ENCODE results near the gene PROCR. TPM values are rescaled to one million over a fixed set of nuclear protein-coding genes. Genes with fewer than 3 reads are reported as not detected.

Gene PROCR
- polyA plus RNA-seq, 1 donor from 2014 or later = 0.30 TPM

DNA sequence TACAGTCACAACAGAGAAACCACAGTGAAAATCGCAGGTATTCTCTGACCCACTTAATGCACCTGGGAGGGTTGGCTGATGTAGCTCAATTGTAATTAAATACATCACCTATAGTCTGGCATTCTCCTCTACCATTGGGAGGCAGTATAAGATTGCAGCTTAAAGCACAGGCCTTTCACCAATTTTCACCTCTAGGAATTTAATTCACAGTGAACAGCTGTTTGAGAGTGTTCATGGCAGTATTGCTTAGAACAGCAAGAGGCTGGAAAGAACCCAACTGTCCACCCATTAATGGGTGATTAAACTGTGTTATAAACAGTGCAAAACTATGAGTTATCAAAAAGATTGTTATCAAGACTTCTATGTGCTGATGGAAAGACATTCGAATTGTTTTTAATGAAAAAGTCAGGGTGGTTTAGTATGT lies 26.7 kb upstream of the PROCR start:
- H3F3A ChIP-seq (ENCODE audit: insufficient read depth, low read length, poor library complexity, severe bottlenecking) = no peaks in the 10 kb centered on the region
- no peaks in the 10 kb centered on the region for H3K9me2 ChIP-seq (ENCODE audit: insufficient read depth, low read length)
- no peak overlapping the region for H3K27ac ChIP-seq (ENCODE audit: low read length)
- peak; percentile 81 for TF ChIP-seq SMC3 (conservative IDR thresholded peaks at IDR 0.05; ENCODE audit: poor library complexity)
- no peak for TF ChIP-seq MXI1 (conservative IDR thresholded peaks at IDR 0.05; ENCODE audit: poor library complexity, severe bottlenecking)
- no peak for TF ChIP-seq EZH2 (IDR thresholded peaks at IDR 0.05; ENCODE audit: borderline replicate concordance, insufficient read depth, low read length, poor library complexity, severe bottlenecking)
- TF ChIP-seq EP300 (conservative IDR thresholded peaks at IDR 0.05; ENCODE audit: poor library complexity, severe bottlenecking) = no peak
- no peak for TF ChIP-seq REST (IDR thresholded peaks at IDR 0.05; ENCODE audit: borderline replicate concordance)
- TF ChIP-seq, protein P1, sequence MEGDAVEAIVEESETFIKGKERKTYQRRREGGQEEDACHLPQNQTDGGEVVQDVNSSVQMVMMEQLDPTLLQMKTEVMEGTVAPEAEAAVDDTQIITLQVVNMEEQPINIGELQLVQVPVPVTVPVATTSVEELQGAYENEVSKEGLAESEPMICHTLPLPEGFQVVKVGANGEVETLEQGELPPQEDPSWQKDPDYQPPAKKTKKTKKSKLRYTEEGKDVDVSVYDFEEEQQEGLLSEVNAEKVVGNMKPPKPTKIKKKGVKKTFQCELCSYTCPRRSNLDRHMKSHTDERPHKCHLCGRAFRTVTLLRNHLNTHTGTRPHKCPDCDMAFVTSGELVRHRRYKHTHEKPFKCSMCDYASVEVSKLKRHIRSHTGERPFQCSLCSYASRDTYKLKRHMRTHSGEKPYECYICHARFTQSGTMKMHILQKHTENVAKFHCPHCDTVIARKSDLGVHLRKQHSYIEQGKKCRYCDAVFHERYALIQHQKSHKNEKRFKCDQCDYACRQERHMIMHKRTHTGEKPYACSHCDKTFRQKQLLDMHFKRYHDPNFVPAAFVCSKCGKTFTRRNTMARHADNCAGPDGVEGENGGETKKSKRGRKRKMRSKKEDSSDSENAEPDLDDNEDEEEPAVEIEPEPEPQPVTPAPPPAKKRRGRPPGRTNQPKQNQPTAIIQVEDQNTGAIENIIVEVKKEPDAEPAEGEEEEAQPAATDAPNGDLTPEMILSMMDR (IDR thresholded peaks at IDR 0.05; ENCODE audit: poor library complexity, severe bottlenecking) = peak; percentile 86
- TF ChIP-seq TAF1 (IDR thresholded peaks at IDR 0.05; ENCODE audit: low read depth) = no peak
- peak; percentile 86 for TF ChIP-seq RAD21 (conservative IDR thresholded peaks at IDR 0.05)
- TF ChIP-seq POLR2AphosphoS5 (IDR thresholded peaks at IDR 0.05) = no peak
- H2AFZ ChIP-seq (ENCODE audit: low read depth, low read length) = no peak overlapping the region
- no peaks in the 10 kb centered on the region for H4K20me1 ChIP-seq (ENCODE audit: insufficient read depth)
- no peaks in the 10 kb centered on the region for H3K79me2 ChIP-seq (replicated peaks; ENCODE audit: insufficient read depth, low read length)
- H3K9me3 ChIP-seq (ENCODE audit: low read length) = no peaks in the 10 kb centered on the region
- H3K4me3 ChIP-seq (ENCODE audit: low read length) = no peak overlapping the region
- no peaks in the 10 kb centered on the region for H3K36me3 ChIP-seq (ENCODE audit: insufficient read depth, low read length)
- no peak overlapping the region for H3K9ac ChIP-seq (ENCODE audit: low read length)
- H3K4me2 ChIP-seq (ENCODE audit: low read length) = no peak overlapping the region
- no peaks in the 10 kb centered on the region for H3K27me3 ChIP-seq (ENCODE audit: insufficient read depth, low read depth, low read length)

DNA sequence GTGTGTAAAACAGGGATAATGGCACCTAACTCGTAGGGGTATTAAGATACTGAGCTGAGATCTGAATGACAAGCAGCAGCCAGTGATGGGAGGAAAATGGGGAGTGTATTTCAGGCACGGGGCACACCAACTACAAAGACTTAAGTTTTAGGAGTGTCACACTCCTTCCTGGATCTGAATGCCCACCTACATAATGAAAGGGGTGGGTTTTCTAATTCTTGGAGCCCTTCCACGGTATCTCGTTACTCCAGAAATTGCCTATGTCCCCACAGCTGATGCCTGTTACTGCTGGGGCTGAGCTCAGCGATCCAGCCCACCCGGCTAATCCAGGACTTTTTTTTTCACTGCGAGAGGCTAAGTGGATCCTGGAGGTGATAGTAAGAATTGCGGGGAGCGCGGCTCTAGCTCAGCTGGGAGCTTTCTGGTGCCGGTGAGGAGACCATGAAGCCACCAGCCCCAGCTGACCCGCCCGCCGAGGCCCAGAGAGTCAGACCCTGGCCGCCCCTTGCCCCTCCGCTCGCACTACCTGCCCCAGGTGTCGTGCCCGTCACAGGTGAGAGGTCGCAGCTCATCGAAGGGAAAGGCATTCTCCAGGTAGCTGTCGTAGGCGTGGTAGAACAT lies 25.5 kb upstream of the PROCR start:
- Histone ChIP-seq H3K9ac (ENCODE audit: low read length) (peak overlapping the region; percentile 66), H3K79me2 (replicated peaks; ENCODE audit: insufficient read depth, low read length) (no peaks in the 10 kb centered on the region), H4K20me1 (ENCODE audit: insufficient read depth) (no peaks in the 10 kb centered on the region), H3K4me3 (ENCODE audit: low read length) (peak overlapping the region; percentile 90), H3F3A (ENCODE audit: insufficient read depth, low read length, poor library complexity, severe bottlenecking) (no peaks in the 10 kb centered on the region), H2AFZ (ENCODE audit: low read depth, low read length) (peak overlapping the region; percentile 74), H3K4me2 (ENCODE audit: low read length) (peak overlapping the region; percentile 65), H3K27me3 (ENCODE audit: insufficient read depth, low read depth, low read length) (no peaks in the 10 kb centered on the region), H3K9me2 (ENCODE audit: insufficient read depth, low read length) (no peaks in the 10 kb centered on the region), H3K27ac (ENCODE audit: low read length) (peak overlapping the region; percentile 58), H3K9me3 (ENCODE audit: low read length) (no peaks in the 10 kb centered on the region), H3K36me3 (ENCODE audit: insufficient read depth, low read length) (no peaks in the 10 kb centered on the region)
- TF ChIP-seq POLR2AphosphoS5 (IDR thresholded peaks at IDR 0.05) (no peak), REST (IDR thresholded peaks at IDR 0.05; ENCODE audit: borderline replicate concordance) (no peak), RAD21 (conservative IDR thresholded peaks at IDR 0.05) (no peak), SMC3 (conservative IDR thresholded peaks at IDR 0.05; ENCODE audit: poor library complexity) (no peak), EP300 (conservative IDR thresholded peaks at IDR 0.05; ENCODE audit: poor library complexity, severe bottlenecking) (no peak), MXI1 (conservative IDR thresholded peaks at IDR 0.05; ENCODE audit: poor library complexity, severe bottlenecking) (no peak), TAF1 (IDR thresholded peaks at IDR 0.05; ENCODE audit: low read depth) (no peak), EZH2 (IDR thresholded peaks at IDR 0.05; ENCODE audit: borderline replicate concordance, insufficient read depth, low read length, poor library complexity, severe bottlenecking) (no peak)
- TF ChIP-seq, protein P1 (IDR thresholded peaks at IDR 0.05; ENCODE audit: poor library complexity, severe bottlenecking) = no peak

Measured in neural cell (in vitro differentiated cells).